ENCODE data around the gene TSSK3.

DNA sequence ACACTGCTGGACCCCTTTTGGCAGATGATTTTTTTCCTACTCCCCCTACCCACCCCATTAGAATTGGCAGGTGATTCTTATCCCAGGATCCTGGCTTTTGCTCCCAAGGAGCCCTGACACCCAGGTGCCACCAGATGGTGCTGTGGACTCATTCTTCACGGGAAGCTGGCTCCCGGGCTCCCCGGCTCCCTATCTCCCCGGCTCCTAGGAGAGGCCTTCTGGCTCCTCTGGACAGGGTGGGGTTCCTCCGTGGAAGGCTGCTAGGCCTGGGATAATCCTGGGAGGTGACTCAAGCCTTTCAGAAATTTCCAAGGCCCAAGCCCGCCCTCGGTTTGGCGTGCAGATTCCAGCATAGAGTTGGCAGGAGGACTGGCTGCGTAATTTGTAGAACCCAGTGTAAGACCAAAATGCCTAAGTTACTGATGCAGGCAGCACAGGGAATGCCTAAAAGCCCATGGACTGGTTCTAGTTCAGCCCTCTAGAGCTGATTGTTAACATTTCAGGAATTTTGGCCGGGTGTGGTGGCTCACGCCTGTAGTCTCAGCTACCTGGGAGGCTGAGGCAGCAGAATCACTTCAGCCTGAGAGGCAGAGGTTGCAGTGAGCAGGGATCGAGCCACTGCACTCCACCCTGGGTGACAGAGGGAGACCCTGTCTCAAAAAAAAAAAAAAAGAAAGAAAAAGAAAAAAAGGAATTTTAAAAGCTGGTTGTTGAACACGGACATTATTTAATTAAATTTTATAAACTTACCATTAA is 38.7 kb downstream of the TSSK3 start:
- TF ChIP-seq, protein P1, sequence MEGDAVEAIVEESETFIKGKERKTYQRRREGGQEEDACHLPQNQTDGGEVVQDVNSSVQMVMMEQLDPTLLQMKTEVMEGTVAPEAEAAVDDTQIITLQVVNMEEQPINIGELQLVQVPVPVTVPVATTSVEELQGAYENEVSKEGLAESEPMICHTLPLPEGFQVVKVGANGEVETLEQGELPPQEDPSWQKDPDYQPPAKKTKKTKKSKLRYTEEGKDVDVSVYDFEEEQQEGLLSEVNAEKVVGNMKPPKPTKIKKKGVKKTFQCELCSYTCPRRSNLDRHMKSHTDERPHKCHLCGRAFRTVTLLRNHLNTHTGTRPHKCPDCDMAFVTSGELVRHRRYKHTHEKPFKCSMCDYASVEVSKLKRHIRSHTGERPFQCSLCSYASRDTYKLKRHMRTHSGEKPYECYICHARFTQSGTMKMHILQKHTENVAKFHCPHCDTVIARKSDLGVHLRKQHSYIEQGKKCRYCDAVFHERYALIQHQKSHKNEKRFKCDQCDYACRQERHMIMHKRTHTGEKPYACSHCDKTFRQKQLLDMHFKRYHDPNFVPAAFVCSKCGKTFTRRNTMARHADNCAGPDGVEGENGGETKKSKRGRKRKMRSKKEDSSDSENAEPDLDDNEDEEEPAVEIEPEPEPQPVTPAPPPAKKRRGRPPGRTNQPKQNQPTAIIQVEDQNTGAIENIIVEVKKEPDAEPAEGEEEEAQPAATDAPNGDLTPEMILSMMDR (IDR thresholded peaks at IDR 0.05; ENCODE audit: low read depth, low read length, poor library complexity, severe bottlenecking): peak; percentile 88
- no peak for TF ChIP-seq EZH2phosphoT487 (IDR thresholded peaks at IDR 0.05; ENCODE audit: borderline replicate concordance, low read length)

All from DOHH2 (cell line).